B cell (primary cell): ENCODE data around the gene TNFRSF6B.

Experiments used
- EZH2 ChIP-seq: IDR thresholded peaks from 2 replicates; pipeline ENCODE4 v1.6.1; 2012; ENCODE audit warnings: borderline replicate concordance, low read depth, mild to moderate bottlenecking, moderate library complexity, low read length; ENCODE audit not compliant: insufficient read depth, poor library complexity, severe bottlenecking
- TF ChIP-seq, protein P1 (sequence below): fragments of 200-600 bp; IDR thresholded peaks from one replicate; pipeline ENCODE4 v1.8.0; 2022; ENCODE audit warnings: antibody characterized with exemption, mild to moderate bottlenecking

DNA sequence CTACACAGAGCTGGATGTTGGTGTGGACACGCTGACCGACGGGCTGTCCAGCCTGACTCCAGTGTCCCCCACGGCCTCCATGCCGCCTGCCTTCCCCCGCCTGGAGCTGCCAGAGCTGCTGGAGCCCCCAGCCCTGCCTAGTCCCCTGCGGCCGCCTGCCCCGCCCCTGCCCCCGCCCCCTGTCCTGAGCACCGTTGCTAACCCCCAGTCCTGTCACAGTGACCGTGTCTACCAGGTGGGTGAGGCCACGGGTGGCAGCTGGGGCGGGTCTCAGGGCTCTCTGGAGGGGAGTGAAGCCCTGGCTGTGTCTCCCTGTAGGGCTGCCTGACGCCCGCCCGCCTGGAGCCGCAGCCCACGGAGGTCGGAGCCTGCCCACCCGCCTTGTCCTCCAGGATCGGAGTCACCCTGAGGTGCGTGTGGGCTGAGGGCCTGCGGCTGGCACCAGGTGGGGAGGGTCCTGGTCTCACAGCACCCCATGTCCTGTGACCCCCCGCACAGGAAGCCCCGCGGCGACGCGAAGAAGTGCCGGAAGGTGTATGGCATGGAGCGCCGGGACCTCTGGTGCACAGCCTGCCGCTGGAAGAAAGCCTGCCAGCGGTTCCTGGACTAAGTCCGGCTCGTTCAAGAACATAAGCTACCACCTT, 46.1 kb downstream of the TNFRSF6B start:
- TF ChIP-seq, protein P1, sequence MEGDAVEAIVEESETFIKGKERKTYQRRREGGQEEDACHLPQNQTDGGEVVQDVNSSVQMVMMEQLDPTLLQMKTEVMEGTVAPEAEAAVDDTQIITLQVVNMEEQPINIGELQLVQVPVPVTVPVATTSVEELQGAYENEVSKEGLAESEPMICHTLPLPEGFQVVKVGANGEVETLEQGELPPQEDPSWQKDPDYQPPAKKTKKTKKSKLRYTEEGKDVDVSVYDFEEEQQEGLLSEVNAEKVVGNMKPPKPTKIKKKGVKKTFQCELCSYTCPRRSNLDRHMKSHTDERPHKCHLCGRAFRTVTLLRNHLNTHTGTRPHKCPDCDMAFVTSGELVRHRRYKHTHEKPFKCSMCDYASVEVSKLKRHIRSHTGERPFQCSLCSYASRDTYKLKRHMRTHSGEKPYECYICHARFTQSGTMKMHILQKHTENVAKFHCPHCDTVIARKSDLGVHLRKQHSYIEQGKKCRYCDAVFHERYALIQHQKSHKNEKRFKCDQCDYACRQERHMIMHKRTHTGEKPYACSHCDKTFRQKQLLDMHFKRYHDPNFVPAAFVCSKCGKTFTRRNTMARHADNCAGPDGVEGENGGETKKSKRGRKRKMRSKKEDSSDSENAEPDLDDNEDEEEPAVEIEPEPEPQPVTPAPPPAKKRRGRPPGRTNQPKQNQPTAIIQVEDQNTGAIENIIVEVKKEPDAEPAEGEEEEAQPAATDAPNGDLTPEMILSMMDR: no peak
- TF ChIP-seq EZH2: no peak
